ENCODE results near the gene RIC8B. TPM values are rescaled to one million over a fixed set of nuclear protein-coding genes. Genes with fewer than 3 reads are reported as not detected.

RIC8B gene
- total and polyA plus RNA-seq, 2 of the 13 experiments (the other 11 are each of a cell fraction or from before 2014, with no cell fraction given), result 5.1 to 7.5 TPM

GRCh38 chr12:106816231-106816630 is 41.7 kb downstream of the RIC8B start (continued):
- TF ChIP-seq ZNF136 (CRISPR knock-in tag; IDR thresholded peaks at IDR 0.05; ENCODE audit: low read depth) (no peak), ZNF784 (CRISPR knock-in tag; IDR thresholded peaks at IDR 0.05; ENCODE audit: borderline replicate concordance) (no peak), E2F2 (CRISPR knock-in tag; IDR thresholded peaks at IDR 0.05; ENCODE audit: borderline replicate concordance) (no peak)

GRCh38 chr12:106819991-106820390 is 45.5 kb downstream of the RIC8B start:
- no TSS peak for BruUV-seq (replicated peaks)
- Histone ChIP-seq H2AFZ (ENCODE audit: low read length) (no peak overlapping the region), H3K9me3 (ENCODE audit: low read length) (no peaks in the 10 kb centered on the region), H3K9ac (ENCODE audit: insufficient read depth, low read depth, low read length) (no peak overlapping the region), H3K36me3 (replicated peaks in 1 of 2; ENCODE audit: control insufficient read depth in 1 of 2, insufficient read depth in 2 of 2, low read length in 2 of 2) (peaks cover under 1 to 13% of the 10 kb centered on the region in 2 experiments), H3K4me3 (replicated peaks in 1 of 3; ENCODE audit: insufficient read depth in 1 of 3, low read depth in 2 of 3, low read length in 3 of 3) (no peak overlapping the region), H3K27me3 (ENCODE audit: control insufficient read depth in 1 of 2, insufficient read depth in 2 of 2, low read length in 2 of 2) (no peaks in the 10 kb centered on the region), H3K4me2 (ENCODE audit: low read depth, low read length) (no peak overlapping the region), H3K4me1 (ENCODE audit: insufficient read depth, low read length) (no peaks in the 10 kb centered on the region), H3K79me2 (ENCODE audit: insufficient read depth, low read length) (no peaks in the 10 kb centered on the region), H3K27ac (ENCODE audit: extremely low read length, insufficient read depth, low read length) (no peak overlapping the region), H4K20me1 (ENCODE audit: insufficient read depth, low read length) (no peaks in the 10 kb centered on the region)
- no peak for DNase-seq (ENCODE audit: low spot score)
- ATAC-seq, result no peak
- in situ Hi-C loops (cut with HindIII; ENCODE audit: extremely low pct_ligation_motif_present, low pct_unique_long_range_greater_than_20kb), result no loop called here
- CTCF ChIA-PET (ENCODE audit: low intra/inter-chr PET ratio, low total read pairs), result no interaction called here
- POLR2A ChIA-PET, result no interaction called here
- no peak for FAIRE-seq
- WGBS (ENCODE audit: low lambda C conversion rate), result 96% methylated on average over 1 of the region's 1 CpG
- intact Hi-C loops (cut with micrococcal nuclease; ENCODE audit: unreplicated experiment), result no loop called here
- TF ChIP-seq RAD21 (CRISPR knock-in tag; IDR thresholded peaks at IDR 0.05) (no peak), ZNF709 (CRISPR knock-in tag; IDR thresholded peaks at IDR 0.05) (no peak), ZZZ3 (CRISPR knock-in tag; IDR thresholded peaks at IDR 0.05; ENCODE audit: borderline replicate concordance) (no peak), ZNF256 (CRISPR knock-in tag; conservative IDR thresholded peaks at IDR 0.05) (no peak), ZNF276 (CRISPR knock-in tag; IDR thresholded peaks at IDR 0.05; ENCODE audit: low read depth) (no peak), ZNF501 (CRISPR knock-in tag; IDR thresholded peaks at IDR 0.05) (no peak), ARNTL (CRISPR knock-in tag; IDR thresholded peaks at IDR 0.05) (no peak), ZNF761 (CRISPR knock-in tag; conservative IDR thresholded peaks at IDR 0.05) (no peak), HNRNPH1 (optimal IDR thresholded peaks at IDR 0.05; ENCODE audit: low read depth, low read length) (no peak), ZNF296 (CRISPR knock-in tag; conservative IDR thresholded peaks at IDR 0.05) (no peak), PLSCR1 (CRISPR knock-in tag; IDR thresholded peaks at IDR 0.05; ENCODE audit: borderline replicate concordance) (no peak), ZBED4 (CRISPR knock-in tag; IDR thresholded peaks at IDR 0.05; ENCODE audit: borderline replicate concordance) (no peak)

Measured in HepG2 (cell line).